ENCODE measurements around the gene TMEM232.
"Not testable (repeated sequence)": the region's sequence is repeated elsewhere in the genome, so short reads cannot be mapped to it uniquely, and the experiment has no call there.

The TMEM232 gene

GRCh38 chr5:110726249-110727024 is at the start of gene TMEM232:
TSS of gene TMEM232 (minus strand) at chr5:110726671. CDS start at chr5:110667352, 59,319 bp downstream.
- DNase-seq (ENCODE audit: low read depth) = peak; percentile 70

GRCh38 chr5:110770286-110770685 is 43.8 kb upstream of the TMEM232 start:
- DNase-seq (ENCODE audit: low read depth) = no peak

GRCh38 chr5:110769000-110769681 is 42.7 kb upstream of the TMEM232 start:
- no peak for DNase-seq (ENCODE audit: low read depth)

- DNase-seq (ENCODE audit: low read depth) = no peak
These were observed 41.8 kb upstream of the TMEM232 start for GRCh38 chr5:110768138-110768860.

GRCh38 chr5:110760158-110760557 is 33.7 kb upstream of the TMEM232 start:
- no peak for DNase-seq (ENCODE audit: low read depth)

- peak; percentile 7 for DNase-seq (ENCODE audit: low read depth)
These were observed 30.8 kb upstream of the TMEM232 start for GRCh38 chr5:110757118-110757729.

- no peak for DNase-seq (ENCODE audit: low read depth)
These were observed 27.7 kb upstream of the TMEM232 start for GRCh38 chr5:110754181-110754580.

GRCh38 chr5:110753600-110753999 is 27.1 kb upstream of the TMEM232 start:
- DNase-seq (ENCODE audit: low read depth) = no peak

- no peak for DNase-seq (ENCODE audit: low read depth)
These were observed 26.5 kb upstream of the TMEM232 start for GRCh38 chr5:110752953-110753352.

GRCh38 chr5:110751902-110752762 is 25.7 kb upstream of the TMEM232 start:
- DNase-seq (ENCODE audit: low read depth) = peak; percentile 6

- DNase-seq (ENCODE audit: low read depth) = peak; percentile 78
These were observed 12.6 kb upstream of the TMEM232 start, which contains the start of gene SLC25A46 for GRCh38 chr5:110738812-110739651. TSS of gene SLC25A46 (plus strand) at chr5:110739007. CDS start at chr5:110739120, 113 bp downstream.

- no peak for DNase-seq (ENCODE audit: low read depth)
These were observed 12.0 kb upstream of the TMEM232 start for GRCh38 chr5:110738503-110738811.

GRCh38 chr5:110736753-110737152 is 10.3 kb upstream of the TMEM232 start:
- no peak for DNase-seq (ENCODE audit: low read depth)

GRCh38 chr5:110735556-110735955 is 9.1 kb upstream of the TMEM232 start:
- DNase-seq (ENCODE audit: low read depth) = no peak

GRCh38 chr5:110734101-110734500 is 7.6 kb upstream of the TMEM232 start:
- DNase-seq (ENCODE audit: low read depth) = no peak

- not testable (repeated sequence) for DNase-seq (ENCODE audit: low read depth)
These were observed 5.0 kb upstream of the TMEM232 start for GRCh38 chr5:110731499-110731898.

- DNase-seq (ENCODE audit: low read depth) = no peak
These were observed 499 bp upstream of the TMEM232 start for GRCh38 chr5:110727025-110727314.

- DNase-seq (ENCODE audit: low read depth) = no peak
These were observed 8.2 kb downstream of the TMEM232 start for GRCh38 chr5:110718311-110718710.

- DNase-seq (ENCODE audit: low read depth) = no peak
These were observed 9.9 kb downstream of the TMEM232 start for GRCh38 chr5:110716247-110717245.
